Lower leg skin (tissue), 3 donors: ENCODE measurements around the gene PDXP.

Experiments
- POLR2A ChIP-seq, 2 donors: fragments of 450-650 bp; IDR thresholded peaks; one replicate each; pipeline ENCODE4 v1.6.1; 2016 to 2017; ENCODE audit warnings: antibody characterized with exemption in 2 of 2, mild to moderate bottlenecking in 1 of 2, moderate library complexity in 1 of 2
- TF ChIP-seq, protein P1 (sequence below), 3 donors: fragments of 450-650 bp; IDR thresholded peaks; one replicate each; pipeline ENCODE4 v1.5.1; 2016; ENCODE audit warnings: antibody characterized with exemption in 3 of 3, mild to moderate bottlenecking in 3 of 3, moderate library complexity in 2 of 3

GRCh38 chr22:37617431-37617830 lies 41.1 kb upstream of the PDXP start:
- TF ChIP-seq, protein P1, sequence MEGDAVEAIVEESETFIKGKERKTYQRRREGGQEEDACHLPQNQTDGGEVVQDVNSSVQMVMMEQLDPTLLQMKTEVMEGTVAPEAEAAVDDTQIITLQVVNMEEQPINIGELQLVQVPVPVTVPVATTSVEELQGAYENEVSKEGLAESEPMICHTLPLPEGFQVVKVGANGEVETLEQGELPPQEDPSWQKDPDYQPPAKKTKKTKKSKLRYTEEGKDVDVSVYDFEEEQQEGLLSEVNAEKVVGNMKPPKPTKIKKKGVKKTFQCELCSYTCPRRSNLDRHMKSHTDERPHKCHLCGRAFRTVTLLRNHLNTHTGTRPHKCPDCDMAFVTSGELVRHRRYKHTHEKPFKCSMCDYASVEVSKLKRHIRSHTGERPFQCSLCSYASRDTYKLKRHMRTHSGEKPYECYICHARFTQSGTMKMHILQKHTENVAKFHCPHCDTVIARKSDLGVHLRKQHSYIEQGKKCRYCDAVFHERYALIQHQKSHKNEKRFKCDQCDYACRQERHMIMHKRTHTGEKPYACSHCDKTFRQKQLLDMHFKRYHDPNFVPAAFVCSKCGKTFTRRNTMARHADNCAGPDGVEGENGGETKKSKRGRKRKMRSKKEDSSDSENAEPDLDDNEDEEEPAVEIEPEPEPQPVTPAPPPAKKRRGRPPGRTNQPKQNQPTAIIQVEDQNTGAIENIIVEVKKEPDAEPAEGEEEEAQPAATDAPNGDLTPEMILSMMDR (IDR thresholded peaks at IDR 0.05): no peak
- no peak for TF ChIP-seq POLR2A (IDR thresholded peaks at IDR 0.05)
